Head of caudate nucleus (tissue), 42 donors: ENCODE results near the gene ATXN10.
"Not testable (repeated sequence)": the region's sequence is repeated elsewhere in the genome, so short reads cannot be mapped to it uniquely, and the experiment has no call there.

Experiments
- DNase-seq, 42 donors: peaks; one replicate each; pipeline versions ENCODE4 v3.0.0 to v3.0.0-alpha.2; 2020 to 2021; ENCODE audit warnings: mixed read lengths in 7 of 42
- intact Hi-C: fragments of 100-400 bp; cut with DNase I; formaldehyde crosslinking; loops from one replicate; pipeline ENCODE4 v1.15.0; 2022

The ATXN10 gene

DNA sequence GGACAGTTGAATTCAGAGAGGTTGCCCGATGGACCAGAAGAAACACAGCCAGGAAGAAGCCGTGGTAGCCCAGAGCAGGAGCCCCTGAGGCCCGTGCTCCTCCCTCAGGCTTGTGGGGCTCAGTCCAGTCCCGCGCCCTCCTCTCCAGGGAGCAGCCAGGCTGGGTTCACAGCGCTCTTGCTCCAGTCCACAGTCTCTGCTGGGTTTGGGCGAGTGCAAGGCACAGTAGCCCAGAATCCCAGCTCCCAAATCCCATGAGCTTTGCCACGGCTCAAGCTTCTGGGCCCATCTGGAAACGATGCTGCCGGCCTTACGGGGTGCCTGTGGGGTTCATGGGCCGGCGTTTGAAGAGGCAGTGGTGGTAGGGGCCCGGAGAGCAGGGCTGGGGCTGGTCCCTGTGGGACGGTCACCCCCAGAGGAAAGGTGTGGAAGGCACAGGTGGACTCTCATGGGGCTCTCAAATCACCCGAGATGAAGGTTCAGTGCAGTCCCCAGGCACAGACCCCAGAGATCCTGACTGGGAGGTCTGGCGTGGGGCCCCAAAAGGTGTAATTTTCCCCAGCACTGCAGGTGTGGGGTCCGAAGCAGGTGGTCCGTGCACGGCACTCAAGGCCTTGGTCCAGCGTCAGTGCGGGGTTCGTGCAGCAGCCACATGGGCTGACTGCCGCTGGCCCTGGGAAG lies 30.6 kb upstream of the ATXN10 start:
- intact Hi-C loops: no loop called here
- peak in 1 of 42 donors; percentile 1 for DNase-seq

DNA sequence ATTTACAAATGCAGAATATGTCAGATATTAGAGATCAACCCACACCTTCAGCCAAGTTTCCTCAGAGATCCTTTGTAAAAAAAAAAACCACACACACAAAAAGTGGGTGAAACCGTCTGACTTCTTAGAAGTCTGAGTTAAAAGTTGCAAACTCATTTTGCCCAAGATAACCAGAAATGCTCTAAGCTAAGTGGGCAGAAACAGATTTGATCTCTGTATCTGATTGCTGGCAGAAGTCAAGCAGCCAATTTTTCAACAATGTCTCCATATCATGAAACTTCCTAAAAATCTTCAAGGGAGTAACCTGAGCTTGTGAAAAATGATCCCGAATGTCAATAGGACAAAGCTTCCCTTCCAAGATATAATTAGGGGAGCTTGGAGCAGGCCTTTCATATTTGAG lies 28.6 kb upstream of the ATXN10 start:
- intact Hi-C loops: no loop called here
- no peak for DNase-seq

DNA sequence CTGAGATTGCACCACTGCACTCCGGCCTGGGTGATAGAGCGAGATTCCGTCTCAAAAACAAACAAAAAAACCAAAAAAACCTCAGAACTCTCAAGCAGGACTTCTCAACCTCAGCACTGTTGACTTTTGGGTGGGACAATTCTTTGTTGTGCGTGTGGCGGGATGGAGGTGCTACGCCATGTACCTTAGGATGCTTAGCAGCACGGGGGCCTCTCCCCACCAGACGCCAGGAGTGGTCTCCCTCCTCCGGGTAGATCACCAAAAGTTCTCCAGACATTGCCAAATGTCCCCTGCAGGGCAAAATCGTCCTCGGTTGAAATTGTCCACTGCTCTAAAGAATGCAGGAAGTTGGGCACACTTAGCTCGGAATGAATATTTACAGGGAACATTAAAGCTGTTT lies 26.9 kb upstream of the ATXN10 start:
- no peak for DNase-seq
- intact Hi-C loops: no loop called here

DNA sequence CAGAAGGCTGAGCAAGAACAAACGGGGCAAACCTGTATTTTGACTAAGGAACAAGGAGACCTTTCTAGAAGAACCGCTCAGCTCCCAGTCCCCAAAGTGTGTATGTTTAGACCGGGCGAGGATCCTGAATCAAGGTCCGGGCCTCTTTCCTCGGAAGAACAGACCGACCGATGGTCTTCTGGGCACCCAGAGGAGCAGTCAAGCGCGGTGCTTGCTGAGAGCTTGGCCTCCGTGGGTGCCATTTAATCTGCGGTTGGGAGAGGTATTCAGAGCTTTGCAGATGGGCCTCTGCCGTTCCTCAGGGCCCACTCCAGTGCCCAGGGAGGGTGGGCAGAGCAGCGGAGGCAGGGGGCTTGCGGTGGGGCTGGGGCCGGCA lies 26.5 kb upstream of the ATXN10 start:
- DNase-seq: peak in 1 of 42 donors; percentile 28

DNA sequence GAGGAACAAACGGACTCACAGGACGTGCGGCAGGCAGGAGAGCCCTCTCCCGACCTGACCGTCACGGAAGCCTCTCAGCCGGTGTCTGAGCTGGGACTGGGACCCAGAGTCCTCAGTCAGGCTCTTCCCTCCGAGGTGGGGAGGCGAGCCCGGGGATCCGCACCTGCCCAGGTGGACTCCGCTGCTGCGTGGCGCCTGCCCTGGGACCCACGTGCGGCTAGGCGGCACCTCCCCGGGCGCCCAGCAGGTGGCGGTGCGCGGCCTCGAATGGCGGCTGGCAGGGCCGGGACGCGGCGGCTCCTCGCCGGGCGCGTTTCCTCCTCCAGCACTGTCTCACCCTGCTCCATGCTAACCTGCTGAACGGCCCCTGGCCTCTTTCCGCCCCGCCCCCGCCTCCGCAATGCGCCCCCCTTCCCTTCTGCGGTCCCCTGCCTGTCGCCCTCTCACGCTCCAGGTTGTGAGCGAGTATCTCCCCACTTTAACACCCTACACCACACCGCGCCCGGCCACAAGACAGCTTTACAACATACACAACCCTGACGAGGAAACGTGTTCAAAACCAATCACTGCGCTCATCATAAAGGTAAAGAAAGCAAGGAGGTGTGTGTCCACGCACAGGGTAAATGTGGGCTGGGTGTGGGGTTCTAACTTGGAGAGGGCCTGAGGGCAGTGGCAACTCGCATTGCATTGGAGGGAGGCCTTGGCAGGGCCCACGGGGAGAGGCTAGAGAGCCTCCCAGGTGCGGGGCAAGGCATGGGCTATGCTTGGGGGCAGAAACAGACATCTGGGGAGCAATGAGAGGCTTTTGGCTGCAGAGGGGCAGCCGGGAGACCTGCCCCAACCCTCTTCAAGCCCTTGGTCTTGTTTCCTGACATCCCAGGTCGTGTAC lies 25.9 kb upstream of the ATXN10 start:
- DNase-seq: peak; percentile 13 to 89 (median 74)
- intact Hi-C loops: no loop called here

More for the DNA sequence above, 26.5 kb upstream of the ATXN10 start:
- intact Hi-C loops: no loop called here

DNA sequence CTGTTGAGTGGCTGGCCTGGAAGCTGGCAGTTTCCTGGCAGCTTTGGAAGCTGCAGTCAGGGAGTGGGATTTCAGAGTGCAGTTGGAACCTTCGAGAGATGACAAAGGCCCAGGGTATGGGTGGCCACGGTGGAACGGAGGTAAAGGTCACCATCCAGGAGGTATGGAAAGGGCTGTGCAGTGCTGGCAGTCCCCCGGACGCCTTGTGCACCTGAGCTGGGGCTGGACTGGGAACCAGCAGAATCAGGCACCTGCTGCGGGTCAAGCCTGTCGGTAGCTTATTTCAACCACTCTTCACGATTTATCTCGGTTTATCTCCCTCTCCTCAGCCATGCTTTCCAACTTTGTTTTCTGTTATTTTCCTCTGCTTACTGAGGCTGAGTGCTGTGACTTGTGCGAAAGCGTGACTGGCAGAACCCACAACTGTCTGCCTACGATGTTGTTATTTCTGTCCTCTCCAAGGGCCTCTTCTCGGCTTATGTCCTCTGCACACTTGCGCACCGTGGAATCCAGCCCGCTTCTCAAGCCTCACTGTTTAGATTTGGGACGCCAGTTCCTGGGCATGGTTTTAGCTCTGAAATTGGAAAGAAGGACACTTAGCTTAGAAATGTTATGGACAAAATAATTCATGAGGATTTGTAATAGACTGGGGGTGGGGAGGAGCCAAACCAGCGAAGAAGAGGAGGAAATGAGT lies 24.0 kb upstream of the ATXN10 start:
- DNase-seq: peak in 1 of 42 donors; percentile 10
- intact Hi-C loops: no loop called here

DNA sequence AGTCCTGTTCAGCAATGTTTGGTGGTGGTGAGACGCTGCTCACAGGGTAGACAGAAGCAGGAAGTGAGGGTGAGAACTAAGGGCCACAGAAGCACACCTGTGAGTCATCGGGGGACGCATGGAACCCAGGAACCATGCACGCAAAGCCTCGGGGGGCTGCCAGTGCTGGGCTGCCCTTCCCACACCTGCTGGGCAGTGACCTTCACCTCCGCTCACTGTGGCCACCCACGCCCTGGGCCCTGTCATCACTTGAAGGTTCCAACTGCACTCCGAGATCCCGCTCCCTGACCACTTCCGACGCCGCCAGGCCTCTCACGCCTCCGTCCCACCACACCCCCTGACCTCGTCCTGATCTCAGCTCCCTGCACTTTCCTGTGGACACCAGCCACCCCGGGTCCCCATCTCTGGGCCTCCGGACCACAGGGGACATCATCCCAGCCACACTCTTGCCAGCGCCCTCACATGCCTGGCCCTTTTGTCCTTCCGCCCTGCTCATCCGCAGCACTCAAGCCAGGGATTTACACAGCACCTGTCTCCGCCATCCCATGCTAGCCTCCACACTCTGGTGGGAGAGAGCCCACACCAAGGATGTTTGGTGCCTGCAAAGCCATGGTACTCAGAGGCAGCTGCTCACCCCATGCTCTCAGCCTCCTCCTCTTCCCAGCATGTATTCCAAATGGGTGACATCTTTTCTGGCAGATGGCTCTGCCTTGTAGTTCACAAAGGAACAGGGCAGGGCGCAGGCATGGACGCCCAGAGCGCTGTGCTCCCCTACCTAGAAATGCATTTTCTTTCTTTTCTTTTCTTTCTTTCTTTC lies 23.1 kb upstream of the ATXN10 start:
- intact Hi-C loops: no loop called here
- peak in 1 of 42 donors; percentile 12 for DNase-seq

DNA sequence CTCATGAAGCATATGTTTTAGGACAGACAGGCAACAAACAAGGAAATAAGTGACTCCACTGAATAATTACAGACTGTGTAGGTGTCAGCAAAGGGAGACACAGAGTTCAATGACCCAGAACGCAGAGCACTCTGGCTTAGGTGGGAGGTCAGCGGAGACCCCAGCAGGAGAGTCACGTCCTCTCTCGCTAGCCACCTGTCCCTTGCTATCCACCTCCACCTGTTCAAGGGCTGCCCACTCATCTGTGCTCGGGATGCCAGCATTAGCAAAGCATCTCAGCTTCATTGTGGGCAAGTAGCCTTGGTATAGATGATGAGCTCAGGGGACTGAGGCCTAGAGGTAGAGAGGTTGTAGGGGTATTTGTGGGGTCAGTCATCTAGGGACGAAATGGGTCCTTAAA lies 21.8 kb upstream of the ATXN10 start:
- intact Hi-C loops: loop anchor here (10.0 kb wide), 1 partner anchor 185 kb away; no protein-coding TSS in a partner anchor

DNA sequence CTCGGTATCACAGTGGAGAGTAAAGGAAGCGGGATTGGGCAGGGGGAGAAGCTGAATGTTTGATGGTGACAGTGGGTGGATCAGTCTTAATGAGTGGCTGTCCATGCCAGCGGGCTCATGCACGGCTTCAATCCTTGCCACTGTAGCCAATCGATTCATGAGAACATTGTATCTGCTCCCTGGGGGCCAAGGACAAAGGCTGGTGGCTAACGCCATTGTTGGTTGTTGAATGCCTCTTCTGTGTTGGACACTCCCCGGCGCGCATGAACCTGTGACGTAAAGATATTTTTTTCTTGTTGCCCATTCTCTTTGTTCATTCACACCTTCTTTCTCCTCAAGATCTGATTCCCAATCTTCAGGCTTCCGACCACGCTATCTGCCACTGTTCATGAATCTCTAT lies 20.9 kb upstream of the ATXN10 start:
- intact Hi-C loops: loop anchor here (10.0 kb wide), 1 partner anchor 184 kb away; no protein-coding TSS in a partner anchor
- peak in 1 of 42 donors; percentile 15 for DNase-seq

More for the DNA sequence above, 21.8 kb upstream of the ATXN10 start:
- DNase-seq: peak in 1 of 42 donors; percentile 5

DNA sequence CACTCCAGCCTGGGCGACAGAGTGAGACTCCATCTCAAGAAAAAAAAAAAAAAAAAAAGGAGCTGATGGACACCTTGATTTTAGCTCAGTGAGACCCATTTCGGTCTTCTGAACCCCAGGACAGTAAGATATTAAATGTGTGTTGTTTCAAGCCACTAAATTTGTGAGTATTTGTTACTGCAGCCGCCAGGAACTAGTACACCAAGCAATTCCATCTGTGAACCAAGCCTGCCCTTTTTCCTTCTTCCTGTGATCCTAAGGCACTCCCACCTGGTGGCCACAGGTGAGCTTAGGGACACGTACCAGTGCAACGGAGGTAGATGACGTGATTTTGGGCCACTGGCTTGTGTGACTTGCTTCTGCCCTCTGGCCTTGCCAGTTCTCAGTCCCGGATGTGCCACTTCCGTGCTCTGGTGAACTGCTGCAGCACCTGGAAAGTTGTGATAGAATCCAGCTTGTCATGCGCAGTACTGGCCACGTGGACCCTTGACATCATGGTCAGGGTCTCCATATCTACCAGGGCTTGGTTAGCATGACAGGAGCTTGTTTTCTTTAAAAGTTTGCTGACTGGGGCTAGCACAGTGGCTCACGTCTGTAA lies 19.6 kb upstream of the ATXN10 start:
- DNase-seq: no peak
- intact Hi-C loops: loop anchor here (10.0 kb wide), 1 partner anchor 183 kb away; no protein-coding TSS in a partner anchor

DNA sequence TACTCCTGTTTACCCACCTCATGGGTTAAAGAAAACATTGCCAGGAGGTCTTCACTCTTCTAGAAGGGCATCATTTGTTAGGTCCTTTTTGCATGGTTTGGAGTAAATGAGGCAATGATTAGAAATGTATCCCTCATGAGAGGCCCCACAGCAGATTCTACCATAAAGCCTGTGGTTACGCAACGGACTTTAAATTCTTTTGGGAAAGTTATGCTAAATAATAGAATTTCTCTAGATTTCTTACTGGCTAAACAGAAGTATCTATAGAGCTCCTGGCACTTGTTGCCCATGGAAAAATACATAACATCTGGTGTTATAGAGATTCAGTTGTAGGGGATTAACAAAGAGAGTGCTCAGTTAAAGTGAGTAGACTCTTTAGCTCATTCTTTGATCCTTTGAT lies 15.1 kb upstream of the ATXN10 start:
- intact Hi-C loops: loop anchor here (10.0 kb wide), 1 partner anchor 178 kb away; no protein-coding TSS in a partner anchor
- DNase-seq: no peak

DNA sequence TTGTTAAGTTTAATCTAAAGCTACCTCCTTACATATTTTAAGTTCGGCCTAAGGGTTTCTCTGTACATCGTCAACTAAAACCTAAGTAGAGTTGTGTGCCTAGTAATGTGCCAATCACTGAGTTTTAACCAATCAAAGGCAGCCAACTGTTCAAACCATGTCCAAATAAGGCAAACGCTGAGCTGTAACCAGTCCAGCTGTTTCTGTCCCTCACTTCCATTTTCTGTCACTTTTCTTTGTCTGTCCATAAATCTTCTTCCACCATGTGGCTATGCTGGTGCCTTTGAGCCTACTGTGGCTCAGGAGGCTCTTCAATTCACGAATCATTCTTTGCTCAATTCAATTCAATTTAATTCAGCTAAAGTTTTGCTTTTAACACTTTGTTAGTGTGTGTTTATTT lies 13.9 kb upstream of the ATXN10 start:
- intact Hi-C loops: loop anchor here (10.0 kb wide), 1 partner anchor 177 kb away; no protein-coding TSS in a partner anchor
- no peak for DNase-seq

DNA sequence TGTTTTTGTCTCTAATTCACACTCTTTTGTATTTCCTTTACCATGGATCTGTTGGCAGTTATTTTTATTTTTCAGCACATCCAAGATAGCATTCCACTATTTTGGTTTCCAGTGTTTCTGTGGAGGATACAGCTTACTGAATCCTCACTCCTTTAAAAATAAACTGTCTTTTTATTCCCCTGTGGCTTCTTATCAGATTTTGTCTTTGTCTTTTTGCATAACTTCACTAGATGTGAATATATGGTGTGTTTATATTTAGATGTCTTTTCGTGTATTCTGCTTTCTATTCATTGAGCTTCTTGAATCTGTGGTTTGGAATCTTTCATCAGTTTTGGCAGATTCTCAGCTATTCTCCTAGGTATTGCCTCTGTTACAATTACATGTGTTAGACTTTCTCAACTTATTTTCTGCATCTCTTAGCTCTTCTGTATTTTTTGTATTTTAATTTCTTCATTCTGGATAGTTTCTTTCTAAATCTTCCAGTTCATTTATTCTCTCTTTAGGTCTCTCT lies 7.4 kb upstream of the ATXN10 start:
- intact Hi-C loops: no loop called here

DNA sequence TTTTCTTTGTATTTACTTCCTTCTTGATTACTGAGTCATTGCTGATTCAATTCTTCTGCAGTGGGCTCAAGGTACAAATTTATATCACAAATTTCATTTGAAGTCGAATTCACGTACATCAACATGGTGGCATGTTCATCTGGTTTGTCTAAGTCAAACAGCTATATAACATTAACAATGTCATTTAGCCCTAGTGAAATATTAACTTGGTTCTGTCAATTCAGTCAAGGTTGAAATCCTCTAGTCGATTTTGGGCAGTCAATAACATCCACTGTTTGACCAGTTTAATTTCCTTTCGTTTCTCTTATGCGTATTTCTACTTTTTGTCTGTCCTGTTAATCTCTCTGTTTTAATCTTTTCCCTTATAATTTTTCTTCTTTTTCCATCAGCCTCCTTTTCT lies 4.1 kb upstream of the ATXN10 start:
- intact Hi-C loops: no loop called here
- no peak for DNase-seq

More for the DNA sequence above, 7.4 kb upstream of the ATXN10 start:
- no peak for DNase-seq

DNA sequence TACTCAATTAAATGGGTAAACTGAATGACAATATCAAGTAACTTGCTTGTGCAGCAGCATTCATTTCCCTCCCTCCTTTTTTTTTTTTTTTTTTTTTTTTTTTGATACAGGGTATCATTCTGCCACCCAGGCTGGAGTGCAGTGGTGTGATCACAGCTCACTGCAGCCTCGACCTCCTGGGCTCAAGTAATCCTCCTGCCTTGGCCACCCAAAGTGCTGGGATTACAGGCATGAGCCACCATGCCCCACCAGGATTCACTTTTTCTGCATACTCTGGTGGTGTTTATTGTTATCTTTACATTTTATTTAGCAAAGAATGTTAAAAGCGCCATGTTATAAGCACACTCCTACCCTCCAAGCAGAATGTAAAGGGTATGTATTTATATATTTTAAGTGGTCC lies 1.3 kb upstream of the ATXN10 start:
- DNase-seq, intact Hi-C loops: not testable (repeated sequence)

DNA sequence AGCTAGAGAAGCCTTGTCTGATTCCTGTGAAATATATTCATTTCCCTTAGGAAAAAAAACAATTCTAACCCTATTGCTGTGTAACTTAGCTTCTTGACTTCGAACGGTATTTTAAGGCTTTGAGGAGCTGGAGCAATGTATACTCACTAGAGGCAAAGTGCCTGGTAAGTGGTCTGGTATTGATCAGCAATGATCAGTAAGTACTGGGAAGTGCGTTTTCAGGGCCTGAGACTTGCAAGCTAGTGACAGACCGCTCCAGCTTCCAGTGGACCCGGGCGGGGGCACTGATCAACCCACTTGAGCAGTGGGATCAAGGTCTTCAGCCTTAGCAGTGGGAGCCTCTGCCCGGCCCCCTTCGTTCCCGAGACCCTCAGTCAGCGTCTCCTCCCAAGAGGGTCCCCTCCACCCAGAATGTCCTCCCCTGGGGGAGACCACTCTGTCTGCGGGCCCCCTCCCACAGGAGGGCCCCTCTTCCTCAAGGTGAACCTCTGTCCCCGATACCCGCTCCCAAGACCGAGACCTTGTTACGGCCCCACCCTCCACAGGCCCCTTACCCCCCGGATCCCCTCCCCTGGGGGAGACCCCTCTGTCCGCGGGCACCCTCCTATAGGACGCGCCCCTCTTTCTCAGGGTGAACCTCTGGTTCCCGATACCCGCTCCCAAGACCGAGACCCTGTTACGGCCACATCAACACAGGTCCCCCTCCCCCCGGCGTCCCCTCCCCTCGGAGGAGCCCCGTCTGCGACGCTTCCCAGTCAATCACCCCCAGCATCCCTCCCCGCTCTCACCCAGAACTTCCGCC lies 452 bp upstream of the ATXN10 start:
- peak in 32 of 42 donors; percentile 11 to 89 (median 24) for DNase-seq
- intact Hi-C loops: no loop called here
